Motor neuron (in vitro differentiated cells): Measurements from ENCODE around the gene OR7G2. TPM values are rescaled to one million over a fixed set of nuclear protein-coding genes. Genes with fewer than 3 reads are reported as not detected.

Experiments
- total RNA-seq, 8 experiments: library from RNA; unstranded; fragments of 300-600 nt; gene quantifications; 2 replicates each; pipeline versions ENCODE4 v1.2.3 to v1.2.4, GENCODE V29; 2022

Gene OR7G2
- total RNA-seq, 8 experiments from 2014 or later = 0.09 to 0.24 (median 0.13) TPM; not detected in 3

Other genes starting within 250 kb of the OR7G2 start
- gene MUC16, start 97.1 kb downstream of the OR7G2 start, total RNA-seq = under 1 TPM in 7 of 8 experiments, not detected in 1; under 0.01 to 0.33 (median 0.10) TPM
- under 1 TPM in 4 of 8 experiments, not detected in 4; 0.15 to 0.76 (median 0.21) TPM for gene OR1M1, start 20.4 kb downstream of the OR7G2 start, total RNA-seq
- under 1 TPM in 1 of 8 experiments, not detected in 7; 0.21 TPM for gene OR7G1, start 8.3 kb upstream of the OR7G2 start, total RNA-seq
- not detected for gene OR7G3, start 19.5 kb upstream of the OR7G2 start, total RNA-seq
- gene ZNF317, start 32.9 kb upstream of the OR7G2 start, total RNA-seq = 10 to 100 TPM; 20.5 to 36.9 (median 27.8) TPM
- gene OR7D2, start 71.5 kb upstream of the OR7G2 start, total RNA-seq = 1 to 10 TPM in 1 of 8 experiments, under 1 TPM in 5, not detected in 2; 0.04 to 1.9 (median 0.27) TPM
- under 1 TPM in 4 of 8 experiments, not detected in 4; 0.05 to 0.29 (median 0.23) TPM for gene OR7D4, start 112.1 kb upstream of the OR7G2 start, total RNA-seq
- under 1 TPM in 3 of 8 experiments, not detected in 5; 0.29 to 0.43 (median 0.35) TPM for gene OR7E24, start 143.5 kb upstream of the OR7G2 start, total RNA-seq
- 10 to 100 TPM in 1 of 8 experiments, 1 to 10 TPM in 6, under 1 TPM in 1; 0.41 to 11.8 (median 4.1) TPM for gene ZNF699, start 202.4 kb upstream of the OR7G2 start, total RNA-seq
- gene ZNF559, start 216.7 kb upstream of the OR7G2 start, total RNA-seq = 10 to 100 TPM in 5 of 8 experiments, 1 to 10 TPM in 3; 3.8 to 24.3 (median 15.5) TPM